Measurements from ENCODE around the gene CD2AP. TPM values are rescaled to one million over a fixed set of nuclear protein-coding genes. Genes with fewer than 3 reads are reported as not detected.

Gene CD2AP
- total and polyA plus RNA-seq, 2 of the 8 experiments (the other 6 are each of a cell fraction or from before 2014, with no cell fraction given), result 8.6 to 75.6 TPM

- H3K23ac ChIP-seq (ENCODE audit: insufficient read length), result no peak overlapping the region
- WGBS, 2 experiments (ENCODE audit: extremely low coverage in 1 of 2, insufficient coverage in 1 of 2, insufficient read length in 1 of 2, insufficient replicate concordance in 2 of 2, low coverage in 1 of 2, low lambda C conversion rate in 2 of 2, missing lambda C conversion rate in 1 of 2), result 98% methylated on average over 2 of the region's 2 CpGs; no CpG with 5 or more reads in 1 of the 2 experiments
- no peak overlapping the region for H2AK5ac ChIP-seq (ENCODE audit: low read depth, low read length)
- H3K18ac ChIP-seq (ENCODE audit: extremely low read depth, low read length), result no peak overlapping the region
- H2AFZ ChIP-seq (ENCODE audit: low read length), result no peak overlapping the region
- H2BK20ac ChIP-seq (ENCODE audit: low read length), result no peak overlapping the region
- DNase-seq (ENCODE audit: low read depth in 1 of 2, low spot score in 2 of 2) (no peak), FAIRE-seq (no peak)
- H3K27me3 ChIP-seq (replicated peaks in 1 of 4; ENCODE audit: control insufficient read depth in 3 of 4, extremely low read depth in 1 of 4, insufficient read depth in 3 of 4, low read length in 3 of 4), result no peaks in the 10 kb centered on the region
- H3K4ac ChIP-seq (replicated peaks; ENCODE audit: insufficient read length, low read depth, low read length), result no peak overlapping the region
- peaks cover 0 to 43% of the 10 kb centered on the region in 2 experiments; a peak in 2 of 4 replicates for H3K79me2 ChIP-seq (ENCODE audit: control insufficient read depth in 1 of 2, insufficient read depth in 2 of 2, low read length in 2 of 2)
- no peak overlapping the region for H2BK5ac ChIP-seq (ENCODE audit: low read depth, low read length)
- H3K14ac ChIP-seq (ENCODE audit: insufficient read length), result no peak overlapping the region
- ChIA-PET CTCF (ENCODE audit: partially characterized antibody) (interaction anchor here (1.2 kb wide), 1 partner anchor 138 kb away, joined by 3 read pairs; no protein-coding TSS in a partner anchor), POLR2A (ENCODE audit: partially characterized antibody) (no interaction called here)
- H3K4me2 ChIP-seq (ENCODE audit: insufficient read depth in 1 of 2, low read depth in 2 of 2, low read length in 2 of 2), result no peak overlapping the region
- no peak overlapping the region for H3K27ac ChIP-seq (ENCODE audit: low read depth, low read length)
- H4K5ac ChIP-seq (ENCODE audit: insufficient read length, low read depth, low read length), result no peak overlapping the region
- peaks cover 0 to 28% (median 11%) of the 10 kb centered on the region in 4 experiments; a peak in 3 of 8 replicates for H3K36me3 ChIP-seq (ENCODE audit: control insufficient read depth in 2 of 4, insufficient read depth in 4 of 4, low read length in 3 of 4)
- H2BK120ac ChIP-seq (replicated peaks; ENCODE audit: low read depth, low read length), result no peak overlapping the region
- no peak for TF ChIP-seq SP4 (IDR thresholded peaks at IDR 0.05; ENCODE audit: low read length)
- no peak for TF ChIP-seq YY1 (IDR thresholded peaks at IDR 0.05; ENCODE audit: low read depth, low read length)
- TF ChIP-seq GABPA (IDR thresholded peaks at IDR 0.05; ENCODE audit: borderline replicate concordance, insufficient read depth, low read length), result no peak
- TF ChIP-seq SP2 (IDR thresholded peaks at IDR 0.05; ENCODE audit: low read length), result no peak
- no peak for TF ChIP-seq CBX8 (IDR thresholded peaks at IDR 0.05; ENCODE audit: borderline replicate concordance, low read depth, low read length)
- TF ChIP-seq ASH2L (IDR thresholded peaks at IDR 0.05; ENCODE audit: low read length), result no peak
- no peak for TF ChIP-seq FOSL1 (IDR thresholded peaks at IDR 0.05; ENCODE audit: insufficient read depth, low read depth, low read length)
- TF ChIP-seq TAF7 (optimal IDR thresholded peaks at IDR 0.05; ENCODE audit: borderline replicate concordance, low read depth, low read length), result no peak
- no peak for TF ChIP-seq ATF3 (IDR thresholded peaks at IDR 0.05; ENCODE audit: insufficient read depth, low read depth, low read length)
- no peak for TF ChIP-seq CEBPB (IDR thresholded peaks at IDR 0.05; ENCODE audit: low read depth, low read length)
- H3K9me3 ChIP-seq (ENCODE audit: insufficient read depth in 2 of 2, low read depth in 1 of 2, low read length in 1 of 2), result peaks cover 0 to 3% of the 10 kb centered on the region in 2 experiments; a peak in 1 of 4 replicates
- no peak overlapping the region for H2BK12ac ChIP-seq (ENCODE audit: low read depth, low read length)
- no peaks in the 10 kb centered on the region for H3K23me2 ChIP-seq (ENCODE audit: low read depth, low read length)
- no peaks in the 10 kb centered on the region for H3K4me1 ChIP-seq (replicated peaks in 1 of 4; ENCODE audit: control insufficient read depth in 3 of 4, insufficient read depth in 4 of 4, low read length in 3 of 4)
- H4K8ac ChIP-seq (ENCODE audit: extremely low read depth, insufficient read depth, low read length), result no peak overlapping the region
- no peaks in the 10 kb centered on the region; the same call in 1 of the 2 replicates for H3K79me1 ChIP-seq (ENCODE audit: low read depth, low read length)
- H2BK15ac ChIP-seq (ENCODE audit: low read length), result no peak overlapping the region
- H3K4me3 ChIP-seq (ENCODE audit: extremely low read depth in 1 of 4, insufficient read depth in 2 of 4, low read depth in 3 of 4, low read length in 4 of 4), result no peak overlapping the region
- no peak overlapping the region for H3K9ac ChIP-seq (replicated peaks in 1 of 4; ENCODE audit: extremely low read depth in 1 of 4, low read depth in 3 of 4, low read length in 3 of 4)
- no peak overlapping the region for H4K91ac ChIP-seq (replicated peaks; ENCODE audit: insufficient read length, low read length)
- H3K56ac ChIP-seq (replicated peaks; ENCODE audit: insufficient read length, low read depth, low read length), result no peak overlapping the region
- no peaks in the 10 kb centered on the region for H4K20me1 ChIP-seq (replicated peaks in 1 of 2; ENCODE audit: control insufficient read depth in 1 of 2, insufficient read depth in 2 of 2, low read length in 2 of 2)
These were observed 74.7 kb downstream of the CD2AP start for GRCh38 chr6:47552319-47552718.
